ENCODE results near the gene NUDT13.

DNA sequence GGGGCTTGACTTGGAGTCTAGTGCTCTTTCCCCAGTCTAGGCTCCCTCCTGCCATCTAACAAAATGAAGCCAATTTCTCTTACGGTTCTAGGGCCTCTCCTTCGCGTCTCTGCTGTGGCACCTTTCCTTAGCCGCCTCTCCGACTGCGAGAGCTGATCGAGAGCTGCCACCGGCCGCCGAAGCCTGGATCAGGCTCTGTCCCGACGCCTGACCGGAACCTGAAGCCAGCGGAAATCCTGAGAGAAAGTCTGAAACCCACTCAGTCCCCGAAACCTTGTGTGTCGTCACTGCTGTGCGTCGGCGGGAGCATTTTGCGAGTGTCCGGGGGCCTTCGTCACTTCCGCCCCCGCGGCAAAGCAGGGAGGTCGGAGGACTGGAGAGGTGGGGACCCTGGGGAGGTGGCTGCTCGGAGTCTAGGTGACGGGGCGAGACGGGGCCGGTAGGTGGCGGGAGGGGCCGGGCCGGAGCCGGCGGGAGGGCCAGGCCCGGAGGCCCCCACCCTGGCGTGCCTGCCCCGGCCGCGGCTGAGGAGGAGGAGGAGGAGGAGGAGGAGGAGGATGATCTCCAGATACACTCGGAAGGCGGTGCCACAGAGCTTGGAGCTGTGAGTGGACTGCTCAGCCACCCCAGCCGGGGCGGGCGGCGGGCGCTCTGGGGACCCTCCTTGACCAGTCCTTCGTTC, 57.7 kb downstream of the NUDT13 start, which contains the start of the genes ECD and FAM149B1:
- TF ChIP-seq POLR2A (IDR thresholded peaks at IDR 0.05) (peak; percentile 93 to 94), EP300 (IDR thresholded peaks at IDR 0.05) (peak in 1 of 4 donors; percentile 87), POLR2AphosphoS5 (IDR thresholded peaks at IDR 0.05) (peak; percentile 98 to 99 (median 99))
- TF ChIP-seq, protein P1, sequence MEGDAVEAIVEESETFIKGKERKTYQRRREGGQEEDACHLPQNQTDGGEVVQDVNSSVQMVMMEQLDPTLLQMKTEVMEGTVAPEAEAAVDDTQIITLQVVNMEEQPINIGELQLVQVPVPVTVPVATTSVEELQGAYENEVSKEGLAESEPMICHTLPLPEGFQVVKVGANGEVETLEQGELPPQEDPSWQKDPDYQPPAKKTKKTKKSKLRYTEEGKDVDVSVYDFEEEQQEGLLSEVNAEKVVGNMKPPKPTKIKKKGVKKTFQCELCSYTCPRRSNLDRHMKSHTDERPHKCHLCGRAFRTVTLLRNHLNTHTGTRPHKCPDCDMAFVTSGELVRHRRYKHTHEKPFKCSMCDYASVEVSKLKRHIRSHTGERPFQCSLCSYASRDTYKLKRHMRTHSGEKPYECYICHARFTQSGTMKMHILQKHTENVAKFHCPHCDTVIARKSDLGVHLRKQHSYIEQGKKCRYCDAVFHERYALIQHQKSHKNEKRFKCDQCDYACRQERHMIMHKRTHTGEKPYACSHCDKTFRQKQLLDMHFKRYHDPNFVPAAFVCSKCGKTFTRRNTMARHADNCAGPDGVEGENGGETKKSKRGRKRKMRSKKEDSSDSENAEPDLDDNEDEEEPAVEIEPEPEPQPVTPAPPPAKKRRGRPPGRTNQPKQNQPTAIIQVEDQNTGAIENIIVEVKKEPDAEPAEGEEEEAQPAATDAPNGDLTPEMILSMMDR (IDR thresholded peaks at IDR 0.05): peak in 1 of 4 experiments; percentile 9

Data from sigmoid colon (tissue), 4 donors.